ENCODE results near the gene ABCC1. TPM values are rescaled to one million over a fixed set of nuclear protein-coding genes. Genes with fewer than 3 reads are reported as not detected.

ABCC1 gene
- total RNA-seq, 1 experiment from 2014 or later, result 56.4 TPM

- H2AK5ac ChIP-seq (ENCODE audit: insufficient read length, low read length), result no peak overlapping the region
- WGBS (ENCODE audit: extremely low coverage, insufficient read length, low lambda C conversion rate), result no CpG with 5 or more reads among the region's 15 CpGs
- no peak overlapping the region for H3K27ac ChIP-seq (ENCODE audit: insufficient read length, low read depth, low read length)
- H3K27me3 Mint-ChIP-seq (ENCODE audit: low read depth), result peaks cover 3% of the 10 kb centered on the region; the same call in 1 of the 2 replicates
- no peaks in the 10 kb centered on the region for H3K9me3 ChIP-seq (ENCODE audit: control insufficient read depth, low read depth, low read length)
- no peak overlapping the region for H4K5ac ChIP-seq (ENCODE audit: insufficient read length, low read depth, low read length)
- DNase-seq, result no peak
- H2BK15ac ChIP-seq (ENCODE audit: low read depth, low read length), result no peak overlapping the region
- H3K4me2 ChIP-seq (ENCODE audit: insufficient read depth, insufficient read length, low read length), result no peak overlapping the region
- no peak overlapping the region for H3T11ph ChIP-seq (ENCODE audit: low read length)
- H3K27me3 ChIP-seq (ENCODE audit: insufficient read depth, low read length), result no peaks in the 10 kb centered on the region
- H3K36me3 Mint-ChIP-seq (ENCODE audit: insufficient read depth in 1 of 3, low read depth in 3 of 3), result no peaks in the 10 kb centered on the region; a peak in 1 of 7 replicates
- H3K4ac ChIP-seq (ENCODE audit: low read depth, low read length), result no peak overlapping the region; the same call in 1 of the 2 replicates
- H2BK120ac ChIP-seq (ENCODE audit: low read depth, low read length, poor library complexity, severe bottlenecking), result no peak overlapping the region
- H3K4me1 Mint-ChIP-seq, result no peaks in the 10 kb centered on the region
- H3K23me2 ChIP-seq (ENCODE audit: insufficient read length, low read depth, low read length, poor library complexity, severe bottlenecking), result no peaks in the 10 kb centered on the region
- no peak overlapping the region for H3K9ac ChIP-seq (ENCODE audit: extremely low read depth, insufficient read length, low read length)
- H2BK20ac ChIP-seq (ENCODE audit: low read depth, low read length, poor library complexity, severe bottlenecking), result no peak overlapping the region
- no peak overlapping the region for H3K18ac ChIP-seq (ENCODE audit: insufficient read length, low read depth, low read length)
- no peak overlapping the region for H2BK12ac ChIP-seq (ENCODE audit: insufficient read length, low read depth, low read length)
- H3K4me1 ChIP-seq (ENCODE audit: insufficient read depth, low read length), result no peaks in the 10 kb centered on the region
- H3K14ac ChIP-seq (ENCODE audit: insufficient read depth, low read length), result no peak overlapping the region
- H2AFZ ChIP-seq (ENCODE audit: low read length), result no peak overlapping the region
- H4K91ac ChIP-seq (ENCODE audit: insufficient read length, low read depth, low read length), result no peak overlapping the region
- no peaks in the 10 kb centered on the region for H3K9me3 Mint-ChIP-seq
- no peak overlapping the region for H3K27ac Mint-ChIP-seq
- H4K20me1 ChIP-seq (ENCODE audit: control insufficient read depth, insufficient read depth, insufficient read length), result no peaks in the 10 kb centered on the region
- no peak overlapping the region for H3K56ac ChIP-seq (ENCODE audit: insufficient read length, low read depth, low read length)
- no peak overlapping the region for H3K23ac ChIP-seq (ENCODE audit: insufficient read length, low read depth, low read length)
- H3K79me1 ChIP-seq (ENCODE audit: insufficient read depth, low read depth, low read length, poor library complexity, severe bottlenecking), result no peaks in the 10 kb centered on the region
- no peak overlapping the region for H2BK5ac ChIP-seq (ENCODE audit: insufficient read length, low read length)
- no peak for TF ChIP-seq CTCF (conservative IDR thresholded peaks at IDR 0.05)
- no peak overlapping the region for H3K4me3 Mint-ChIP-seq
- H4K8ac ChIP-seq (replicated peaks; ENCODE audit: insufficient read length, low read depth, low read length), result no peak overlapping the region
- H3K79me2 ChIP-seq (ENCODE audit: insufficient read depth, low read length), result no peaks in the 10 kb centered on the region
Measured at GRCh38 chr16:16169615-16170014, 220.2 kb downstream of the ABCC1 start.
